IMR-90 (cell line): ENCODE data around the gene KCNJ4. TPM values are rescaled to one million over a fixed set of nuclear protein-coding genes. Genes with fewer than 3 reads are reported as not detected.
"Not testable (repeated sequence)": the region's sequence is repeated elsewhere in the genome, so short reads cannot be mapped to it uniquely, and the experiment has no call there.

Experiments
- ATAC-seq: fragments of 200-7000 bp; cut with Tn5 transposase; 2 replicates; pipeline ENCODE4 v1.9.1; 2020; ENCODE audit warnings: low read depth, mild to moderate bottlenecking, moderate library complexity
- BruUV-seq: library from RNA; stranded (reverse); fragments of 400-500 nt; replicated peaks from 2 replicates; lab custom pipeline; 2021; lab: Mats Ljungman, UMichigan
- CTCF ChIA-PET: fragments of 300-600 bp; formaldehyde crosslinking; extraction: SDS; loops from one replicate; lab custom pipeline; 2021; ENCODE audit warnings: antibody characterized with exemption; lab: Yijun Ruan, JAX
- POLR2A ChIA-PET: fragments of 300-600 bp; sonication (Branson Sonifier 250); formaldehyde crosslinking; loops from one replicate; lab custom pipeline; 2022; ENCODE audit warnings: antibody characterized with exemption; ENCODE audit not compliant: unreplicated experiment; lab: Charles Lee
- DNase-seq: peaks from one replicate; pipeline ENCODE4 v3.0.0; 2013
- H2AFZ ChIP-seq: replicated peaks from 2 replicates; pipeline ENCODE3; 2013; ENCODE audit warnings: low read length, mild to moderate bottlenecking; ENCODE audit not compliant: poor library complexity
- H2AK5ac ChIP-seq: 2 replicates; pipeline ENCODE4 v1.6.1; 2013; ENCODE audit warnings: low read depth, low read length, inconsistent platforms
- H2AK9ac ChIP-seq: replicated peaks from 2 replicates; pipeline ENCODE3; 2013; ENCODE audit warnings: mild to moderate bottlenecking, low read depth, low read length, moderate library complexity; ENCODE audit not compliant: poor library complexity
- H2BK120ac ChIP-seq: 2 replicates; pipeline ENCODE4 v1.6.1; 2013; ENCODE audit warnings: low read depth, low read length, inconsistent platforms
- H2BK15ac ChIP-seq: 3 replicates; pipeline ENCODE4 v1.6.1; 2013; ENCODE audit warnings: low read depth, low read length, inconsistent platforms
- H2BK20ac ChIP-seq: 2 replicates; pipeline ENCODE4 v1.6.1; 2013; ENCODE audit warnings: low read depth, mild to moderate bottlenecking, inconsistent platforms, low read length, moderate library complexity
- H2BK5ac ChIP-seq: 2 replicates; pipeline ENCODE4 v1.6.1; 2013; ENCODE audit warnings: mild to moderate bottlenecking, low read depth, low read length, inconsistent platforms; ENCODE audit not compliant: poor library complexity, severe bottlenecking
- H3K14ac ChIP-seq: replicated peaks from 2 replicates; pipeline ENCODE4 v1.6.1; 2013; ENCODE audit warnings: low read depth, low read length, inconsistent platforms
- H3K18ac ChIP-seq: 2 replicates; pipeline ENCODE4 v1.6.1; 2013; ENCODE audit warnings: low read depth, low read length, control low read depth
- H3K23ac ChIP-seq: 2 replicates; pipeline ENCODE4 v1.6.1; 2013; ENCODE audit warnings: low read depth, low read length, inconsistent platforms
- H3K27ac ChIP-seq: 2 replicates; pipeline ENCODE4 v1.5.1; 2013; ENCODE audit warnings: mild to moderate bottlenecking, control low read depth, low read length; ENCODE audit not compliant: insufficient read depth
- H3K27me3 ChIP-seq: 2 replicates; pipeline ENCODE4 v1.6.1; 2013; ENCODE audit warnings: low read length; ENCODE audit not compliant: control insufficient read depth, insufficient read depth
- H3K36me3 ChIP-seq: 2 replicates; pipeline ENCODE4 v1.6.1; 2013; ENCODE audit warnings: low read length, mixed read lengths; ENCODE audit not compliant: control insufficient read depth, insufficient read depth
- H3K4ac ChIP-seq: 2 replicates; pipeline ENCODE4 v1.6.1; 2013; ENCODE audit warnings: low read depth, low read length, inconsistent platforms
- H3K4me1 ChIP-seq: 2 replicates; pipeline ENCODE4 v1.6.1; 2013; ENCODE audit warnings: low read length, mixed read lengths; ENCODE audit not compliant: control insufficient read depth, insufficient read depth
- H3K4me2 ChIP-seq: 2 replicates; pipeline ENCODE4 v1.6.1; 2013; ENCODE audit warnings: low read depth, mild to moderate bottlenecking, control low read depth, low read length, moderate library complexity
- H3K4me3 ChIP-seq: 2 replicates; pipeline ENCODE4 v1.5.1; 2013; ENCODE audit warnings: low read depth, mild to moderate bottlenecking, control low read depth, low read length, moderate library complexity; ENCODE audit not compliant: insufficient read depth
- H3K56ac ChIP-seq: 2 replicates; pipeline ENCODE4 v1.6.1; 2013; ENCODE audit warnings: low read length, inconsistent platforms; ENCODE audit not compliant: insufficient read depth; ENCODE audit errors: extremely low read depth
- H3K79me1 ChIP-seq, 2 experiments: 2 replicates each; pipeline ENCODE4 v1.6.1; 2013; ENCODE audit warnings: low read length in 2 of 2, inconsistent platforms in 1 of 2, low read depth in 1 of 2
- H3K9ac ChIP-seq: 2 replicates; pipeline ENCODE4 v1.6.1; 2013; ENCODE audit warnings: low read depth, low read length, control low read depth
- H3K9me1 ChIP-seq: 2 replicates; pipeline ENCODE4 v1.6.1; 2013; ENCODE audit warnings: low read length, inconsistent platforms; ENCODE audit not compliant: insufficient read depth
- H3K9me3 ChIP-seq: 2 replicates; pipeline ENCODE4 v1.6.1; 2013; ENCODE audit warnings: low read length; ENCODE audit not compliant: control insufficient read depth, insufficient read depth
- H4K20me1 ChIP-seq: 2 replicates; pipeline ENCODE4 v1.6.1; 2013; ENCODE audit warnings: low read length, inconsistent platforms; ENCODE audit not compliant: insufficient read depth
- H4K5ac ChIP-seq: 2 replicates; pipeline ENCODE4 v1.6.1; 2013; ENCODE audit warnings: mild to moderate bottlenecking, low read depth, low read length, control low read depth
- H4K8ac ChIP-seq, 2 experiments: 2 replicates each; pipeline ENCODE4 v1.6.1; 2013; ENCODE audit warnings: low read depth in 2 of 2, low read length in 2 of 2, control low read depth in 1 of 2, inconsistent platforms in 1 of 2
- H4K91ac ChIP-seq: 2 replicates; pipeline ENCODE4 v1.6.1; 2013; ENCODE audit warnings: low read depth, low read length, inconsistent platforms; ENCODE audit not compliant: insufficient read depth
- WGBS, 2 experiments: methylation state at CpG; one replicate each; pipeline versions ENCODE4 v1.1.5 to v1.1.7; 2013; ENCODE audit warnings: missing lambda C conversion rate in 2 of 2; ENCODE audit not compliant: insufficient read length in 1 of 2; ENCODE audit errors: extremely low coverage in 2 of 2; 5-methylcytosine and 5-hydroxymethylcytosine counted together
- dilution Hi-C: fragments of 300-500 bp; cut with HindIII; formaldehyde crosslinking; loops from one replicate; pipeline ENCODE4 v1.14.3; 2018; ENCODE audit warnings: low sequenced_read_pairs; ENCODE audit not compliant: unreplicated experiment
- in situ Hi-C: fragments of 300-500 bp; cut with MboI; formaldehyde crosslinking; loops from 3 replicates; pipeline ENCODE4 v1.14.3; 2019; ENCODE audit warnings: low sequenced_read_pairs, inconsistent platforms, mixed read lengths
- intact Hi-C: fragments of 100-400 bp; cut with micrococcal nuclease; formaldehyde crosslinking; loops from 2 replicates; pipeline ENCODE4 v1.10.0; 2022
- polyA plus RNA-seq, 3 experiments: library from polyadenylated mRNA; depleted of rRNA; stranded (reverse); fragments of >200 nt; gene quantifications; 2 replicates each; pipeline ENCODE4 v1.2.3, GENCODE V29; 2012; ENCODE audit warnings: low replicate concordance in 1 of 3
- total RNA-seq: library from RNA; depleted of rRNA; stranded (reverse); fragments of >200 nt; gene quantifications from 2 replicates; pipeline ENCODE4 v1.2.3, GENCODE V29; 2012

The KCNJ4 gene
- total and polyA plus RNA-seq, 2 of the 4 experiments (the other 2 are of a cell fraction): not detected

GRCh38 chr22:38389428-38389818 lies 65.6 kb downstream of the KCNJ4 start:
- H3K4ac ChIP-seq, BruUV-seq, H3K18ac ChIP-seq, H3K79me1 ChIP-seq, H3K9me1 ChIP-seq, H4K5ac ChIP-seq, dilution Hi-C loops, H2AFZ ChIP-seq, H3K23ac ChIP-seq, H3K9ac ChIP-seq, H3K4me2 ChIP-seq, H3K56ac ChIP-seq, POLR2A ChIA-PET, H3K14ac ChIP-seq, H3K36me3 ChIP-seq, H2BK120ac ChIP-seq, in situ Hi-C loops, intact Hi-C loops, H3K4me3 ChIP-seq, DNase-seq, CTCF ChIA-PET, H3K9me3 ChIP-seq, H2AK5ac ChIP-seq, H3K4me1 ChIP-seq, H4K91ac ChIP-seq, H3K27ac ChIP-seq, H4K20me1 ChIP-seq, H2AK9ac ChIP-seq, H2BK5ac ChIP-seq, ATAC-seq, H4K8ac ChIP-seq, H2BK15ac ChIP-seq, H3K27me3 ChIP-seq, H2BK20ac ChIP-seq: not testable (repeated sequence)
- WGBS, 2 experiments: no CpG with 5 or more reads among the region's 4 CpGs
